Measurements from ENCODE around the gene COPS6.
A peak's percentile ranks its signal among the peaks of the same experiment; 100 is the strongest.

Gene COPS6

GRCh38 chr7:100088621-100089457 is at the start of gene COPS6:
COPS6 (plus strand) TSS chr7:100088969; CDS start chr7:100088991, 22 bp downstream.
- peaks cover 28% of the 10 kb centered on the region for H3K4me1 ChIP-seq (ENCODE audit: control insufficient read depth, low read length)
- H3K9me3 ChIP-seq (ENCODE audit: control insufficient read depth, insufficient read depth, low read length) = no peaks in the 10 kb centered on the region
- H3K79me2 ChIP-seq (ENCODE audit: control insufficient read depth, low read length) = peaks cover 25% of the 10 kb centered on the region
- 0 out of 2 replicates have a peak, but pooled peaks cover under 1% of the 10 kb centered on the region for H4K20me1 ChIP-seq (ENCODE audit: control insufficient read depth, insufficient read depth, low read depth, low read length)
- H3K4me3 ChIP-seq (ENCODE audit: low read length) = peak within 1 kb of the TSS; percentile 82
- H3K36me3 ChIP-seq (ENCODE audit: control insufficient read depth, low read length) = peaks cover 44% of the 10 kb centered on the region
- no peaks in the 10 kb centered on the region for H3K9me2 ChIP-seq (replicated peaks; ENCODE audit: control insufficient read depth, low read length)
- H3K4me2 ChIP-seq (ENCODE audit: low read length) = peak within 1 kb of the TSS; percentile 97
- H3F3A ChIP-seq (ENCODE audit: control insufficient read depth, insufficient read depth) = peaks cover 54% of the 10 kb centered on the region
- no peak for TF ChIP-seq CTCF (IDR thresholded peaks at IDR 0.05; ENCODE audit: low read depth, low read length, poor library complexity, severe bottlenecking)
- no peak for TF ChIP-seq EZH2phosphoT487 (IDR thresholded peaks at IDR 0.05; ENCODE audit: borderline replicate concordance, low read length)
- H3K27ac ChIP-seq (ENCODE audit: low read depth, low read length) = peak within 1 kb of the TSS; percentile 66
- H3K27me3 ChIP-seq (ENCODE audit: control insufficient read depth, low read length) = peaks cover 6% of the 10 kb centered on the region; the same call in 1 of the 2 replicates

GRCh38 chr7:100040575-100040974 is 48.2 kb upstream of the COPS6 start:
- Histone ChIP-seq H3K9me2 (replicated peaks; ENCODE audit: control insufficient read depth, low read length) (no peaks in the 10 kb centered on the region), H4K20me1 (ENCODE audit: control insufficient read depth, insufficient read depth, low read depth, low read length) (no peaks in the 10 kb centered on the region), H3K79me2 (ENCODE audit: control insufficient read depth, low read length) (no peaks in the 10 kb centered on the region), H3K9me3 (ENCODE audit: control insufficient read depth, insufficient read depth, low read length) (no peaks in the 10 kb centered on the region), H3K36me3 (ENCODE audit: control insufficient read depth, low read length) (peaks cover 18% of the 10 kb centered on the region), H3K27ac (ENCODE audit: low read depth, low read length) (no peak overlapping the region), H3K27me3 (ENCODE audit: control insufficient read depth, low read length) (no peaks in the 10 kb centered on the region), H3K4me1 (ENCODE audit: control insufficient read depth, low read length) (peaks cover 29% of the 10 kb centered on the region), H3K4me2 (ENCODE audit: low read length) (peak overlapping the region; percentile 40), H3F3A (ENCODE audit: control insufficient read depth, insufficient read depth) (peaks cover 11% of the 10 kb centered on the region), H3K4me3 (ENCODE audit: low read length) (peak overlapping the region; percentile 5; the same call in 1 of the 2 replicates)
- TF ChIP-seq CTCF (IDR thresholded peaks at IDR 0.05; ENCODE audit: low read depth, low read length, poor library complexity, severe bottlenecking) = no peak
- TF ChIP-seq EZH2phosphoT487 (IDR thresholded peaks at IDR 0.05; ENCODE audit: borderline replicate concordance, low read length) = no peak

- no peaks in the 10 kb centered on the region for H4K20me1 ChIP-seq (ENCODE audit: control insufficient read depth, insufficient read depth, low read depth, low read length)
- no peaks in the 10 kb centered on the region for H3K36me3 ChIP-seq (ENCODE audit: control insufficient read depth, low read length)
- H3K79me2 ChIP-seq (ENCODE audit: control insufficient read depth, low read length) = no peaks in the 10 kb centered on the region
- TF ChIP-seq EZH2phosphoT487 (IDR thresholded peaks at IDR 0.05; ENCODE audit: borderline replicate concordance, low read length) (no peak), CTCF (IDR thresholded peaks at IDR 0.05; ENCODE audit: low read depth, low read length, poor library complexity, severe bottlenecking) (peak; percentile 38)
- H3K4me2 ChIP-seq (ENCODE audit: low read length) = peak overlapping the region; percentile 54
- peak overlapping the region; percentile 34 for H3K4me3 ChIP-seq (ENCODE audit: low read length)
- no peaks in the 10 kb centered on the region for H3K27me3 ChIP-seq (ENCODE audit: control insufficient read depth, low read length)
- 0 out of 2 replicates have a peak, but pooled peaks cover 4% of the 10 kb centered on the region for H3K9me2 ChIP-seq (replicated peaks; ENCODE audit: control insufficient read depth, low read length)
- H3K4me1 ChIP-seq (ENCODE audit: control insufficient read depth, low read length) = peaks cover 34% of the 10 kb centered on the region
- peaks cover 9% of the 10 kb centered on the region for H3F3A ChIP-seq (ENCODE audit: control insufficient read depth, insufficient read depth)
- H3K9me3 ChIP-seq (ENCODE audit: control insufficient read depth, insufficient read depth, low read length) = no peaks in the 10 kb centered on the region
- H3K27ac ChIP-seq (ENCODE audit: low read depth, low read length) = no peak overlapping the region
Observed at GRCh38 chr7:100044718-100045117, 44.1 kb upstream of the COPS6 start.

Data from DOHH2 (cell line).